NB4 (cell line): ENCODE results near the gene ZNF710.

ENCODE experiments used
- CTCF ChIP-seq: IDR thresholded peaks from one replicate; pipeline ENCODE4 v1.5.1; 2012; ENCODE audit warnings: low read depth, low read length
- POLR2A ChIP-seq: IDR thresholded peaks from 2 replicates; pipeline ENCODE4 v1.6.1; 2011; ENCODE audit warnings: mild to moderate bottlenecking; ENCODE audit not compliant: insufficient read length; ENCODE audit errors: extremely low read depth

GRCh38 chr15:90042766-90043529, 41.8 kb downstream of the ZNF710 start:
- TF ChIP-seq CTCF (no peak), POLR2A (no peak)
